ENCODE results near the gene BICD1.
"Not testable (repeated sequence)": the region's sequence is repeated elsewhere in the genome, so short reads cannot be mapped to it uniquely, and the experiment has no call there.

BICD1 gene

DNA sequence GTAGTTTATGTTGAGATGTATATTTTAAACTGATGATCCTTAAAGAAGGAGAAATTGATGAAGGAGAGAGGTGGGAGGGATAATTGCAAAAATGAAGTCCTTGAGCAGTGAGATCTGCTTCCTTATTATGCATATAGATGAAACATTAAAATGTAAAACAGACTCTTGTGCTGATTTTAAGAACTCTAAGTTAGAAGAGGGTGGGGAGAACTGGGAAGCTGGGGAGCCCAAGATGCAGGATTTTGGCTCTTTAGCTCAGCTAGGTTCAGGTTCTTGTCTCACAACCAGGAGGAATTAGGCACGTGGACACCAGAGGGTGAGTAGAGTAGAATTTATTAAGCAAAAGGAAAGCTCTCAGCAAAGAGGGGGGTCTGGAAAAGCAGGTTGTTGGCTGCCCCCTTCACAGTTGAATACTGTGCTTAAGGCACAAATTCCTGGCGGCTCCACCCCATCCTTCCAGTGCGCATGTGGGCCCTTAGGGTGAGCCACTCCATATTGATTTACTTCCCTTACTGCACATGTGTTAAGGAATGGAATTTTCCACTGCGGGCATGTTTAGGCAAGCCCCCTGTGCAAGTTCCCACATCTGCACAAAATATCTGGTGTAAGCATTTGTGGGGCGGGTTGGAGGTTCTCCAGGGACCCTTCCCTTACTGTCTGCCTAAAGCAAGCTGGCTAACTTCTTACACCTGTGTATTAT is 141.9 kb downstream of the BICD1 start:
- no peak for DNase-seq (ENCODE audit: low spot score)

DNA sequence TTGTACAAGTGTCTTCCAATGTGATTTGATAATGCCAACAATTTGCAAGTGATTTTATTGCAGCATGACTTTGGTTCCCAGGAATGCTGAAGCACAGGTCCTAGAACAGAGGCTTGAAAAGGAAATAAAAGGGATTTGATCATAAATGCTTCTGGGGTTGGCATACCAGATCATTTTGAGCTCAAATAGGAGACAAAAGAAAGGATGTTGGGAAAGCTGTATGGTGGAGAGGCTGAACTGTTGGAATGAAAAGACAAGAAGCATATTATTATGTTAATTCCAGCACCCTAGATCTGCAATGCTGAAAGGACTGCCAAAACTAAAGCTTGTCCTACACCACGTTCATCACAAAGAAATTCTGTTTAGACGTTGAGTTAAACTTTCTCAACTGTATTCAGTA is 143.1 kb downstream of the BICD1 start:
- no peak for DNase-seq (ENCODE audit: low spot score)

DNA sequence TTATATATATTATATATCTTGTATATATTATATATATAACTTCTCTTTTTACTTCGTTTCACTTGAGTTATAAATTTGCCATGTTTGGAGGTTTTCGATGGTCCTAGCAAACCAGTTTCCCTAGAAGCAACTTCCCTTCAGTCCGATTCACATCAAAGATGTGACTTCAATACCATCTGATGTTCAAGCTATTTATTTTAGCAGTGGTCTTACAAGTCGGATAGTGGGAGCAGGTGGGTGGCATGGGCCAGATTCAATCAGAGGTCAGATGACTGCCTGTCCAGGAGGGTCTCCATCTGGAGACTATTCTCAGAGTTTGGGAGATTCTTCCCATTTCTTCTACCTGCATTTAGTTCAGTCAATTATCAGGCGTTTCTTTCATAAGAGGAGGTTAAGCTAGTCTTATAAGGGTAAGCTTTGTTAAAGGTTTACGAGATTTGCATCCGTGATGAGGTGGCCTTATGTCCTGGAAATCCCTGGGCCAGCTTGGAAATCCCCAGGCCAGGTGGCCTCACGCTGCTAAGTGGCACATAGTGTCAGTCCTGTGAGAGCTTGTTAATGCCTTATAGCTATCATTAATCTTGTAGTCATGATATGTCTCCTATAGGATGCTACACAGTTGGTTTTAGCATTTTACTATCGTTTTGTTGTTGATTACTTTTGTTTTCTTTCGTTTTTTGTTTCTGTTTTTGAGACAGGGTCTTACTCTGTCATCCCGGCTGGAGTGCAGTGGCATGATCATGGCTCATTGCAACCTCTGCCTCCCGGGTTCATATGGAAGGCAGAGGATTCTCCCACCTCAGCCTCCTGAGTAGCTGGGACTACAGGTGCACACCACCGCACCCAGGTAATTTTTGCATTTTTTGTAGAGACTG is 145.8 kb downstream of the BICD1 start:
- DNase-seq (ENCODE audit: low spot score), result no peak

DNA sequence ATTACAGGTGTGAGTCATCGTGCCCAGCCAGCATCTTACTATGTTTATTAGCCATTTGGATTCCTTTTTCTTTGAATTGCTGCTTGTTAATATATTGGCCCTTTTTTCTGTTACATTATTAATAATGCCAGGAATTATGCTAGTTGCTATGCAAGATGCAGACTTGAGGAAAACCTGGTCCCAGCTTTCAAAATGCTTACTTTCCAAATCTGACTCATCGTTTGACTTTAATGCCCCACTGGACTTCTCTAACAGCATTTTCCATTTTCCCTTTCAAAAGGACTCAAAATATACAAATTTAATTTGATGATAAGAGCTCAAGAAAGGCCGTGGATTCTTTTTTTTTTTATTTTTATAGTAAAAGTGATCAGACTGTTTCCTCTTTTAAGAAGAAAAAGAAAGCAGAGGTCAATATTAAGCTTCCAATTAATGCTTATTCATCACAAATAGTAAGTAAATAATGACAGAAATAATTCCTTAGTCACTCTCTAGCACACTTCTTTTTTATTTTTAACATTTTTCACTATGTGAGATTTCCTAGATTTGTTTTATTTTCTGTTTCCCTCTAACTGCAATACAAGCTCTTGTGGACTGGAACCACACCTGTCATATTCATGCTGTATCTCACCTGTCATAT is 146.6 kb downstream of the BICD1 start:
- DNase-seq (ENCODE audit: low spot score), result no peak

DNA sequence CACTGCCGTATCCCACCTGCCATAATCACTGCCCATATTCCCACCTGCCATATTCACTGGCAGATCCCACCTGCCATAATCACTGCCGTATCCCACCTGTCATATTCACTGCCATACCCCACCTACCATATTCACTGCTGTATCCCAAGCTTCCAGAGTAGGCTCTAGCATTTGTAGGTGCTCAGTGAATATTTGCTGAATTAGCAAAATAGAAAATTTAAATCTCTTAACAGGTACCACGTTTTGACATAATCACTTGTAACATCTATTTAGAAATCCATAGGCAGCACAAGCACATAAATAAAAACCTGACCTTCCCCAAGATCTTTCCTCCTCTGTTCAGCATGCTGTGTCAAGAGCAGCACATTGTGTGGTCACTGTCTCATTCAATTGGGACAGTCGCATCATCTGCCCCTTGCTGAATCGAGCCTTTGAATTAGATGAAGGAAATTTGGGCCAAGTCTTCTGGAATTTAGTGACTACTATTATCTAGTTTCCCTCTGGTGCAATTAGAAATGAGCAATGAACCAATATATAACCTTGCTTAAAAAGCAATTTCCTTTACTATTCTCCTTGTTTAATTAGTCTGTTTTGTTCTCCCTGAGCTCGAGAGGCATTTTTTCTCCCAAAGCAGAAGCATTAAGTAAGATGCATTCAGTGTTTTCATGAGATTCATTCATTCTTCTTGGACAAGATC is 147.8 kb downstream of the BICD1 start:
- DNase-seq (ENCODE audit: low spot score), result no peak

DNA sequence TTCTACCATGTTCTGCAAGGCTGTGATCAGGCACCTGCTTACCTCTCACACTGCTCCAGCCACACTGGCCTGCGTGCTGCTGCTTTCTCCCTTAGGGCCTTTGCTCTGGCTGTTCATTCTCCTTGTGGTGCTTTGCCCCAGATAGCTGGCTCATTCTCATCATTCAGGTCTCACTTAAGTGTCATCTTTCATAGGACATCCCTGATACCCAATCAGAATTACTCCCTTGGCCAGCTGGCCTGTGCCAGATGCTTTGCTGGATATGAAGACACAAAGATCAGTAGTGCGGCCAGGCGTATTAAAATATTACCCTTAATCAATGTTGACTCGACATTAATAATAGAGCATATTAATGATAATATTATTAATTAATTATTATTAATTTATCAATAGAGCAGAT is 148.9 kb downstream of the BICD1 start:
- DNase-seq (ENCODE audit: low spot score), result no peak

DNA sequence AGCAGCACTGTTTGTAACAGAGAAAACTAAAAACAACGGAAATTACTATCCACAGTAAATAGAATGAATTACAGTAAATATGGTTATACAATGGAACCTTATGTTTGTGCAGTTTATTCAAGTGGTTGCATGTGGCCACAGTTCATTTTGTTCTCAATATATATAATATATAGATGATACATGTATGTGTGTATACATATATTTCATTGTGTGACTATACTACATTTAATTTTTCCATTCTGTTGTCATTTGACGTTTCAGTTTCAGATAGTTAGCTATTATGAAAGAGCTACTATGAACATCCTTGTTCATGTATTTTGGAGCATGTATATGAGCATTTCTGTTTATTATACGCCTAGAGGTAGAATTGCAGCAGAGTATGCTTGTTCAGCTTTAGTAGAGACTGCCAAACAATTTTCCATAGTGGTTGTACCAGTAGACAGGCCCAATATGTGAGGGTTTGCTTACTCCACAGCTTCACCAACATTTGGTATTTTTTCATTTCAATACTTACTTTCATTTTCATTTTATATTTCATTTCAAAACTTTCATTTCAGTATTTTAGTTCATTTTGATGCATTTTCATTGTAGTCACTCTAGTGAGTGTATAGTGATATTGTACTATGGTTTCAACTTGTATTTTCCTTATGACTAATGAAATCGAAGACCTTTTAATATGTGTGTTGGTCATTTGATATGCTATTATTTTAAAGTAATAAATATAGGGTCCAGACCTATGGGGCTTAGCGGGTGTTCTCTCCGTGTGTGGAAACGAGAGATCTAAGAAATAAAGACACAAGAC is 151.2 kb downstream of the BICD1 start:
- no peak for DNase-seq (ENCODE audit: low spot score)

DNA sequence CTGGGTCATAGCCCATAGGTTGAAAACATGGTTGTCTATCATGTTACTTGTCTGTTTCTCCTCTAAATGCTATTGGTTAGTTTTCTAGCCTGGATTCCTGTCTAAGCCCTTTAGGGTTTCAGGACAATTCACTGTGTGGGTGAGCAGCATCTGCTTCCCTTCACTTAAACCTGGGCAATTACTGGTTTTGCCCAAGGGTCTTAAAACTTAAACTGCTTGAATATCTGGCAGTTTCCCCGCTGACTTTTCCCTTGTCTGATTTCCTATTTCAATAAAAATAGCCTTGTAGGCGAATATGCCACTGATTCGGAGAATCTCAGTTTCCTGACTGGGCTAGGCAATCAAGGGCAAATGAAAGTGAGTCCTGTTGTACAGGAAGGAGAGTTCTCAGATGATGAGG is 154.0 kb downstream of the BICD1 start:
- no peak for DNase-seq (ENCODE audit: low spot score)

- DNase-seq (ENCODE audit: low spot score), result no peak
These were observed 155.0 kb downstream of the BICD1 start for GRCh38 chr12:32261638-32262037.

DNA sequence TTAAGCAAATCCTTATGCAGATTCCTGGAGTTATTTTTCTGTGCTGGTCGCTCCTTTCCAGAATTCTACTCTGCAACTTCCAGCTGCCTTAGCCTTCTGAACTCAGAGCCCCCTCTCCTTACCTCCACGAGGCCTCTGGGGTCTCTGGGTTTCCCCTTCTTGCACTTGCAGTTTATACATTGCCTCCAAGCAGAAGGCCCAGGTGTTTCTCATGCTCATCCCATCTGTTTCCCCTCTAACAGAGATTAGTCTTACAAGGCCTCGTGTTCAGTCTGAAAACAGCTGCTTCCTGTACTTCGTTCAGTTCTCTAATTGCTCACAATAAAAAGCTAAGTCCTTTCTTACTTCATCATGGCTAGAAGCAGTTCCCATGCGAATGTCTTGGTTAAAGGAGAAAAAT is 158.3 kb downstream of the BICD1 start:
- no peak for DNase-seq (ENCODE audit: low spot score)

DNA sequence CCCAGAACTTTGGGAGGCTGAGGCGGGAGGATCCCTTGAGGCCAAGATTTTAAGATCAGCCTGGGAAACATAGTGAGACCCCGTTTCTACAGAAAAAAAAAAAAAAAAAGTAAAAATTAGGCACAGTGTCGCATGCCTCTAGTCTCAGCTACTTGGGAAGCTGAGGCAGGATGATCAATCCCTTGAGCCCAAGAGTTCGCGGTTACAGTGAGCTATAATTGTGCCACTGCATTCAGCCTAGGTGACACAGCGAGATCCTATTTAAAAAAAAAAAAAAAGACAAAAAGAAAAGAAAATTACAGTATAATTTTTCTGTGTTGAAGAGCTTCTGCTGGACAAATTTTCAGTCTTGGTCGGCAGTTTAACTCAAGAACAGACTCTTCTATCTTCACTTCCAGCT is 158.8 kb downstream of the BICD1 start:
- no peak for DNase-seq (ENCODE audit: low spot score)

DNA sequence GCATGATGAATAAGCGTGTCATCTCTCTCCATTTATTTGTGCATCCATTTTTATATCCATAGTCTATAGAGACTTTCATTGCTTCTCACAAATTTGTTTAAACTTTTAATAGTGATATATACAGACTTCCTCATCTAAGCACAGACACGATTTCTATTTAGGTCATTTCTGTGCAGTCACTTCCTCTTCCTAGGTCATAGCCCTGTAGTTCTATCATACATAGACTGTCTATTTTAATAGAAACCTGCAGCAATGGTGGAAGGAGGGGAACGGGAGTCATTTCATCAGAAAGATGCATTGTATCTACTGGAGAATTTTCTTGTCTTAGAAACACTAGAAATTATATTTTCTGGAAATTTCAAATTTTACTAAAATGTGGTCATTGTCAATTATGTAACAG is 159.3 kb downstream of the BICD1 start:
- DNase-seq (ENCODE audit: low spot score), result no peak

GRCh38 chr12:32266756-32267155 is 160.1 kb downstream of the BICD1 start:
- DNase-seq (ENCODE audit: low spot score), result no peak

GRCh38 chr12:32270818-32271710 is 164.4 kb downstream of the BICD1 start:
- no peak for DNase-seq (ENCODE audit: low spot score)

DNA sequence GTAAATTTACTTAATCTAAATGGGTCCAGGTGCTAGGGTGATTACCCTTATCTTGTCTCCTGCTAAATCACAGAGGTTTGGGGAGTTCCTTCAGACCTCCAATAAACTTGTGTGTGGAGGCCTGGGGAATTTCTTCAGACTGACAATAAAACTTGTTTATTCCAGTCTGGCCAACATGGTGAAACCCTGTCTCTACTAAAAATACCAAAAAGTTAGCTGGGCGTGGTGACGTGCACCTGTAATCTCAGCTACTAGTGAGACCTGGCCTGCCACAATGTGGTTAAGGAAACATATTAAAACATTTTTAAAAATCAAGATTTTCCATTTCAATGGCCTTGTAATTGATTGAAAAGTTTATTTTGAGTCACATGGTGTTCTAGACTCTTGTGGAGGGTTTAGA is 165.8 kb downstream of the BICD1 start:
- no peak for DNase-seq (ENCODE audit: low spot score)

- DNase-seq (ENCODE audit: low spot score), result no peak
These were observed 166.4 kb downstream of the BICD1 start for GRCh38 chr12:32273063-32273522.

DNA sequence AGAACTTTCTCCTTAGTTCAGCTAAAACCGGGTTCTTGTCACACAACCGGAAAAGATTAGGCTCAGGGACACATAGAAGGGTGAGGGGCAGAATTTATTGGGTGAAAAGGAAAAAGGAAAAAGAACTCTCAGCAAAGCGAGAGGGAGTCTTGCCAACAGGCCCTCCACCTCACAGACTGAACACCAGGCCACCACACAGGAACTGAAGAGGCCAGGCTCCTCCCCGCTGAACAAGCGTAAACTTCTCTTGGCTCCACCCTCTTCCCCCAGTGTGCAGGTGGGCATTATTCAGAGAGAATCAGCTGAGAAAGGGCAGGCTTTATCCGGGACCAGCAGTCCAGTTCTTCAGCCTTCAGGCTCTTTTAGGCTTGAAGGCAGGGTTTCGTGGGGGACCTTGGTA is 167.1 kb downstream of the BICD1 start:
- DNase-seq (ENCODE audit: low spot score), result no peak

DNA sequence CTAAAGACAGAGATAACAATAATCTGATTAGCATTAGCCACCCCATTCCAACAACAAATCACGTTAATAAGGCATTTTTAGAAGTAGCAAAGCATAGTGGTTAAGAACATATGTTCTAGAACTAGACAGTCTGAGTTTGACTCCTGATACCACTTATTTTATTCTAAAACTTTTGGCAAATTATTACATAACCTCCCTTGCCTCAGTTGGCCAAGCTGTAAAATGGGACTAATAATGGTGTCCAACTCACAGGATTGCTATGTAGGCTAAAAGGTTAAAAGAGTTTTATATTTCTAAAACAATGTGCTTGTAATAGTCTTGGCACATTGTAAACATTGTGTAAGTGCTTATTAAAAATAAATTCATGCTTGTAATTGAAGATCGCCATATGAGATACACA is 168.0 kb downstream of the BICD1 start:
- no peak for DNase-seq (ENCODE audit: low spot score)

DNA sequence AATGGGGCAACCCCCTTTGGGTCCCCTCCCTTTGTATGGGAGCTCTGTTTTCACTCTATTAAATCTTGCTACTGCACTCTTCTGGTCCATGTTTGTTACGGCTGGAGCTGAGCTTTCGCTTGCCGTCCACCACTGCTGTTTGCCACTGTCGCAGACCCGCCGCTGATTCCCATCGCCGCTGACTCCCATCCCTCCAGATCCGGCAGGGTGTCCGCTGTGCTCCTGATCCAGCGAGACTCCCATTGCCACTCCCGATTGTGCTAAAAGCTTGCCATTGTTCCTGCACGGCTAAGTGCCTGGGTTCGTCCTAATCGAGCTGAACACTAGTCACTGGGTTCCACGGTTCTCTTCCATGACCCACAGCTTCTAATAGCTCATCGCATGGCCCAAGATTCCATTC is 168.9 kb downstream of the BICD1 start:
- DNase-seq (ENCODE audit: low spot score), result not testable (repeated sequence)

DNA sequence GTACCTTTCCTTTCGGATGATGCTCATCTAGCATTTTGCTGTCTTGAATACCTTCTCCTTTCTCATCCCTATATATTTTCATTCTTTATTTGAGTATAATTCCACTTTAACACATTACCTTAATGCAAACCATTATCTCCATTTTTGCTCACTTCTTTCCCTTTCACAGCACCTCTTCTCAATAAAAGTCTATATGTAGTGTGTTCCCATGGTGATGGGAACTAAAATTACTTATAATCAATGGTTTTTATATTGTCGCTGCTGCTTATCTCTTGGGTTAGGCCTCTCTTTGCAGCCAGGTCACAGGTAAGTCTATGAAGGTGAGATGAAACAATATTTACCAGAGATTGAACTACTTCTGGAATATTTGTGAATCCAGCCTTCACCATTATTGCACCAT is 171.1 kb downstream of the BICD1 start:
- DNase-seq (ENCODE audit: low spot score), result no peak

GRCh38 chr12:32281098-32281497 is 174.5 kb downstream of the BICD1 start:
- DNase-seq (ENCODE audit: low spot score), result no peak
